ENCODE results near the gene KCNAB1.

Gene KCNAB1

DNA sequence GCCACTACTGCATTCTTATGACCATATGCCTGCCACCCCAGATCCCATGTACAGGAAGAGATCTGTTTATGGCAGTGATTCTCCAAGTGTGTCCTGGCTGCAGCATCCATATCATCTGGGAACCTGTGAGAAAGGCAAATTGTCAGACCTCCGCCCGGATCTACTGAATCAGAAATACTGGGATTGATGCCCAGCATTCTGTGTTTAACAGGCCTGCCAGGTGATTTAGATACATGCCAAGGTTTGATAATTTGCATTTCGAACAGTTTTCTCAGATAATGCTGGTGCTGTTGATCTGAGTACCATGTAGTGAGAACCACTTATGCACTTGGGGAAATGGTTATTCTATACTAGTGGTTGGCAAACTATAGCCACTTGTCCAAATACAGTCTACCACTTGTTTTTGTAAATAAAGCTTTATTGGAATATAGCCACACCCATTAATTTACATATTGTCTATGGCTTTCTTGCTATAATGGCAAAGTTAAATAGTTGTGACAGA, 269.1 kb downstream of the KCNAB1 start:
- TF ChIP-seq, protein P1, sequence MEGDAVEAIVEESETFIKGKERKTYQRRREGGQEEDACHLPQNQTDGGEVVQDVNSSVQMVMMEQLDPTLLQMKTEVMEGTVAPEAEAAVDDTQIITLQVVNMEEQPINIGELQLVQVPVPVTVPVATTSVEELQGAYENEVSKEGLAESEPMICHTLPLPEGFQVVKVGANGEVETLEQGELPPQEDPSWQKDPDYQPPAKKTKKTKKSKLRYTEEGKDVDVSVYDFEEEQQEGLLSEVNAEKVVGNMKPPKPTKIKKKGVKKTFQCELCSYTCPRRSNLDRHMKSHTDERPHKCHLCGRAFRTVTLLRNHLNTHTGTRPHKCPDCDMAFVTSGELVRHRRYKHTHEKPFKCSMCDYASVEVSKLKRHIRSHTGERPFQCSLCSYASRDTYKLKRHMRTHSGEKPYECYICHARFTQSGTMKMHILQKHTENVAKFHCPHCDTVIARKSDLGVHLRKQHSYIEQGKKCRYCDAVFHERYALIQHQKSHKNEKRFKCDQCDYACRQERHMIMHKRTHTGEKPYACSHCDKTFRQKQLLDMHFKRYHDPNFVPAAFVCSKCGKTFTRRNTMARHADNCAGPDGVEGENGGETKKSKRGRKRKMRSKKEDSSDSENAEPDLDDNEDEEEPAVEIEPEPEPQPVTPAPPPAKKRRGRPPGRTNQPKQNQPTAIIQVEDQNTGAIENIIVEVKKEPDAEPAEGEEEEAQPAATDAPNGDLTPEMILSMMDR (IDR thresholded peaks at IDR 0.05; ENCODE audit: low read length), result no peak
- no peak for TF ChIP-seq EZH2 (IDR thresholded peaks at IDR 0.05; ENCODE audit: borderline replicate concordance, low read length)
- Histone ChIP-seq H3K4me2 (ENCODE audit: low read length) (no peak overlapping the region), H3K27me3 (ENCODE audit: insufficient read depth, low read length) (no peaks in the 10 kb centered on the region), H3K4me3 (ENCODE audit: low read depth, low read length, poor library complexity, severe bottlenecking) (no peak overlapping the region), H3F3A (ENCODE audit: insufficient read depth, low read length) (no peaks in the 10 kb centered on the region), H3K9me2 (ENCODE audit: low read depth, low read length) (no peaks in the 10 kb centered on the region), H3K9ac (ENCODE audit: low read length) (no peak overlapping the region), H3K4me1 (ENCODE audit: insufficient read depth, low read length, severe bottlenecking) (peaks cover 14% of the 10 kb centered on the region), H3K36me3 (ENCODE audit: insufficient read depth, low read length) (no peaks in the 10 kb centered on the region), H2AFZ (ENCODE audit: low read length) (no peak overlapping the region), H3K79me2 (ENCODE audit: insufficient read depth, low read length) (no peaks in the 10 kb centered on the region), H3K9me3 (ENCODE audit: low read length) (no peaks in the 10 kb centered on the region), H3K27ac (ENCODE audit: low read depth, low read length, poor library complexity, severe bottlenecking) (no peak overlapping the region), H4K20me1 (ENCODE audit: insufficient read depth, low read length) (no peaks in the 10 kb centered on the region)

DNA sequence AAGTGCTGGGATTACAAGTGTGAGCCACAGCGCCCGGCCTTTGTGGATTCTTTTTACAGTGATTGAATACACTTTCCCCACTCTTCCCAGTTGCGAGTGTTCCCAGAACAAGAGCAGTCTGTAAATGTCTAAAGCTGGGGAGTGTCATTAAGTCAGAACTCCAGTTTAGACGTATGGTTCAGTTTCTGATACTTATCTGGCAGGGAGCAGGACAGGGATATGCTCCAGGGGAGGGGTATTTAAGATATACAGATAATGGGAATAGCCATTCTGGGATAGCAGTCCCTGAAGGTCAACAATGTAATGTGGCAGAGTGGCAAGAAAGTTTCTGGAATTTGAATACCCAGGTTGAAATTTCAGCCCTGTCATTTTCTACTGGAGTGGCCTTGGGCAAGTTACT, 270.5 kb downstream of the KCNAB1 start:
- no peaks in the 10 kb centered on the region for H3K9me2 ChIP-seq (ENCODE audit: low read depth, low read length)
- H3F3A ChIP-seq (ENCODE audit: insufficient read depth, low read length), result no peaks in the 10 kb centered on the region
- no peaks in the 10 kb centered on the region for H3K9me3 ChIP-seq (ENCODE audit: low read length)
- H4K20me1 ChIP-seq (ENCODE audit: insufficient read depth, low read length), result no peaks in the 10 kb centered on the region
- H3K4me2 ChIP-seq (ENCODE audit: low read length), result no peak overlapping the region
- no peaks in the 10 kb centered on the region for H3K27me3 ChIP-seq (ENCODE audit: insufficient read depth, low read length)
- H3K9ac ChIP-seq (ENCODE audit: low read length), result no peak overlapping the region
- no peaks in the 10 kb centered on the region for H3K36me3 ChIP-seq (ENCODE audit: insufficient read depth, low read length)
- H3K27ac ChIP-seq (ENCODE audit: low read depth, low read length, poor library complexity, severe bottlenecking), result no peak overlapping the region
- no peak for TF ChIP-seq EZH2 (IDR thresholded peaks at IDR 0.05; ENCODE audit: borderline replicate concordance, low read length)
- TF ChIP-seq, protein P1 (IDR thresholded peaks at IDR 0.05; ENCODE audit: low read length), result no peak
- H2AFZ ChIP-seq (ENCODE audit: low read length), result no peak overlapping the region
- H3K4me1 ChIP-seq (ENCODE audit: insufficient read depth, low read length, severe bottlenecking), result peaks cover 14% of the 10 kb centered on the region
- no peak overlapping the region for H3K4me3 ChIP-seq (ENCODE audit: low read depth, low read length, poor library complexity, severe bottlenecking)
- H3K79me2 ChIP-seq (ENCODE audit: insufficient read depth, low read length), result no peaks in the 10 kb centered on the region

DNA sequence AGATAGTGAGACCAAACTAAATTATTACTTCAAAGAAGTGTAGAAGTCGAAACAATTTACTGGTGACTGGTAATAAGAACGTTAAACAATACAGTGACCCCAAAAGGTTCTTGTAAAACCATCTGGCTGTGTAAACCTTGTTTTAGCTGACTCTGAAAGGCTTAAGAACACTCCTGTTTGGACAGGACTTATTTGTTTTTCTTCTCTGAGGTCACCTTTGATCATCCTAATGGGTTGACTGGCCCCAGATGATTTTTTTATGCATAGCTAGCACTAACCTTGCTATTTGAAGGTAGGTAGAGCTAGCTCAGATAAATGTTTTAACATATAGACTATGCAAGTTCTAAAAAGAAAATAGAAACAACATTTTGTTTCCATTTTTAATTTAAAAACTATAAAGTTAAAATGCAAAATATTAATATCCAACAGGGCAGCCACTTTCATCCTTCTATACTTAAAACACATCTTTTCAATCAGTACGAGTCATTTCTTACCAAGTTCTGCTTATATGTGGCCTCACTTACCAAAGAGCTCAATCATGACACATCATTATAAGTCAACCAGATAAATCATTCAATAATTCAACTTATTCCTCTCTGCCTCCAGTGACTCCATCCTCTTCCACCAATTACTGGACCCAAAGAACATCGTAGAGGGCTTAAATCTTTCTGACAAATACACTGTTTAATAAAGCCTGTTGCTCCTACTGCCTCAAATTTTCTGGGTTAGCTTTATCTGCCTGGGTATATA, 275.8 kb downstream of the KCNAB1 start:
- H3K4me1 ChIP-seq (ENCODE audit: insufficient read depth, low read length, severe bottlenecking), result no peaks in the 10 kb centered on the region
- no peaks in the 10 kb centered on the region for H3K9me2 ChIP-seq (ENCODE audit: low read depth, low read length)
- H3K27me3 ChIP-seq (ENCODE audit: insufficient read depth, low read length), result no peaks in the 10 kb centered on the region
- H3F3A ChIP-seq (ENCODE audit: insufficient read depth, low read length), result no peaks in the 10 kb centered on the region
- no peak overlapping the region for H3K4me3 ChIP-seq (ENCODE audit: low read depth, low read length, poor library complexity, severe bottlenecking)
- no peak overlapping the region for H3K27ac ChIP-seq (ENCODE audit: low read depth, low read length, poor library complexity, severe bottlenecking)
- H3K4me2 ChIP-seq (ENCODE audit: low read length), result no peak overlapping the region
- H3K9ac ChIP-seq (ENCODE audit: low read length), result no peak overlapping the region
- TF ChIP-seq, protein P1 (IDR thresholded peaks at IDR 0.05; ENCODE audit: low read length), result no peak
- TF ChIP-seq EZH2 (IDR thresholded peaks at IDR 0.05; ENCODE audit: borderline replicate concordance, low read length), result no peak
- no peaks in the 10 kb centered on the region for H3K36me3 ChIP-seq (ENCODE audit: insufficient read depth, low read length)
- no peaks in the 10 kb centered on the region for H3K9me3 ChIP-seq (ENCODE audit: low read length)
- H4K20me1 ChIP-seq (ENCODE audit: insufficient read depth, low read length), result no peaks in the 10 kb centered on the region
- H2AFZ ChIP-seq (ENCODE audit: low read length), result no peak overlapping the region
- no peaks in the 10 kb centered on the region for H3K79me2 ChIP-seq (ENCODE audit: insufficient read depth, low read length)
